OCI-LY1 (cell line): ENCODE results near the gene CELSR2.

Experiments
- H2AFZ ChIP-seq: fragments of 200-600 bp; sonication (generic), shearing (Covaris generic); 2 replicates; pipeline ENCODE4 v1.6.0; 2014; ENCODE audit warnings: antibody characterized with exemption, mild to moderate bottlenecking, low read length
- H3F3A ChIP-seq: fragments of 200-600 bp; sonication (generic), shearing (Covaris generic); 2 replicates; pipeline ENCODE4 v1.6.0; 2014; ENCODE audit warnings: mild to moderate bottlenecking, antibody characterized with exemption, low read length, moderate library complexity; ENCODE audit not compliant: insufficient read depth
- H3K27ac ChIP-seq: fragments of 200-600 bp; sonication (generic); 2 replicates; pipeline ENCODE4 v1.5.1; 2014; ENCODE audit warnings: low read length, mixed run types, mild to moderate bottlenecking, low read depth; ENCODE audit not compliant: poor library complexity, severe bottlenecking
- H3K27me3 ChIP-seq: fragments of 200-600 bp; sonication (generic); 2 replicates; pipeline ENCODE4 v1.6.0; 2014; ENCODE audit warnings: antibody characterized with exemption, mild to moderate bottlenecking, low read length, moderate library complexity; ENCODE audit not compliant: insufficient read depth
- H3K36me3 ChIP-seq: fragments of 200-600 bp; sonication (generic); 2 replicates; pipeline ENCODE4 v1.6.1; 2014; ENCODE audit warnings: mild to moderate bottlenecking, antibody characterized with exemption, low read length, moderate library complexity, mixed read lengths; ENCODE audit not compliant: insufficient read depth
- H3K4me1 ChIP-seq: fragments of 200-600 bp; sonication (generic); 2 replicates; pipeline ENCODE4 v1.5.1; 2014; ENCODE audit warnings: mild to moderate bottlenecking, low read length, moderate library complexity; ENCODE audit not compliant: insufficient read depth, severe bottlenecking
- H3K4me2 ChIP-seq: fragments of 200-600 bp; sonication (generic), shearing (Covaris generic); 2 replicates; pipeline ENCODE4 v1.6.1; 2014; ENCODE audit warnings: low read length
- H3K4me3 ChIP-seq: fragments of 200-600 bp; sonication (generic); 2 replicates; pipeline ENCODE4 v1.5.1; 2014; ENCODE audit warnings: low read length, low read depth, mild to moderate bottlenecking, mixed read lengths; ENCODE audit not compliant: poor library complexity, severe bottlenecking
- H3K79me2 ChIP-seq: fragments of 200-600 bp; shearing (Covaris generic); 2 replicates; pipeline ENCODE4 v1.6.1; 2016; ENCODE audit warnings: mixed run types, low read length, mixed read lengths; ENCODE audit not compliant: insufficient read depth
- H3K9ac ChIP-seq: fragments of 200-600 bp; sonication (generic), shearing (Covaris generic); 2 replicates; pipeline ENCODE4 v1.6.1; 2014; ENCODE audit warnings: mild to moderate bottlenecking, low read length, mixed read lengths
- H3K9me2 ChIP-seq: fragments of 200-600 bp; sonication (generic), shearing (Covaris generic); 2 replicates; pipeline ENCODE4 v1.6.1; 2014; ENCODE audit warnings: low read depth, mild to moderate bottlenecking, low read length, mixed read lengths
- H3K9me3 ChIP-seq: fragments of 200-600 bp; shearing (Covaris generic); 2 replicates; pipeline ENCODE4 v1.6.1; 2014; ENCODE audit warnings: low read length, mixed read lengths
- H4K20me1 ChIP-seq: fragments of 200-600 bp; sonication (generic), shearing (Covaris generic); 2 replicates; pipeline ENCODE4 v1.6.0; 2016; ENCODE audit warnings: mild to moderate bottlenecking, low read length; ENCODE audit not compliant: insufficient read depth
- CTCF ChIP-seq: fragments of 200-600 bp; sonication (generic), shearing (Covaris generic); IDR thresholded peaks from 2 replicates; pipeline ENCODE4 v1.5.1; 2017; ENCODE audit warnings: mild to moderate bottlenecking, antibody characterized with exemption, low read length, moderate library complexity, mixed read lengths
- EZH2 ChIP-seq: fragments of 200-600 bp; sonication (generic), shearing (Covaris generic); IDR thresholded peaks from 2 replicates; pipeline ENCODE4 v1.8.0; 2017; ENCODE audit warnings: borderline replicate concordance, mixed run types, mild to moderate bottlenecking, antibody characterized with exemption, low read length, moderate library complexity, mixed read lengths

CELSR2 gene

DNA sequence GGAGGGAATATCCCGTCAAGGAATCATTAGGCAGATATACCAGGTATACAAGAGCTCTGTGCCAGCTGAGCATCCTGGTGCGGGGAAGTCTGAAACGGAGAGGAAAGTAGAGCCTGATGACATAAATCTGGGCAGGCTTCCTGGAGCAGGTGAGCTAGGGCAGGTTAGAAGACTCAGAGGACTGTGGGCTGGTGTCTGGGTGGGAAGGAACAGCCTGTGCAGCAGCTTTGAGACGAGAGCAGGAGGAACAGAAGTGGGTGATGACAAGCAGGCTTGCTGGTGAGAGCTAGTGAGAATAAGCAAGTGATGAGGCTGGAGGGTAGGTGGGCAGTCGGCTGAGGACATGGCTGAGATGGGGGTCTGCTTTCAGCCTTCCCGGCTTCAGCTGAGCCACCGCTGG is 6.7 kb downstream of the CELSR2 start:
- Histone ChIP-seq H3K4me3 (no peak overlapping the region), H3K9me3 (no peaks in the 10 kb centered on the region), H4K20me1 (no peaks in the 10 kb centered on the region), H3K36me3 (no peaks in the 10 kb centered on the region), H3K27me3 (no peaks in the 10 kb centered on the region), H3F3A (no peaks in the 10 kb centered on the region), H3K9ac (no peak overlapping the region), H3K4me2 (no peak overlapping the region), H3K79me2 (no peaks in the 10 kb centered on the region), H2AFZ (no peak overlapping the region), H3K4me1 (peaks cover 14% of the 10 kb centered on the region), H3K9me2 (no peaks in the 10 kb centered on the region), H3K27ac (no peak overlapping the region)
- TF ChIP-seq CTCF: no peak
- TF ChIP-seq EZH2: no peak

DNA sequence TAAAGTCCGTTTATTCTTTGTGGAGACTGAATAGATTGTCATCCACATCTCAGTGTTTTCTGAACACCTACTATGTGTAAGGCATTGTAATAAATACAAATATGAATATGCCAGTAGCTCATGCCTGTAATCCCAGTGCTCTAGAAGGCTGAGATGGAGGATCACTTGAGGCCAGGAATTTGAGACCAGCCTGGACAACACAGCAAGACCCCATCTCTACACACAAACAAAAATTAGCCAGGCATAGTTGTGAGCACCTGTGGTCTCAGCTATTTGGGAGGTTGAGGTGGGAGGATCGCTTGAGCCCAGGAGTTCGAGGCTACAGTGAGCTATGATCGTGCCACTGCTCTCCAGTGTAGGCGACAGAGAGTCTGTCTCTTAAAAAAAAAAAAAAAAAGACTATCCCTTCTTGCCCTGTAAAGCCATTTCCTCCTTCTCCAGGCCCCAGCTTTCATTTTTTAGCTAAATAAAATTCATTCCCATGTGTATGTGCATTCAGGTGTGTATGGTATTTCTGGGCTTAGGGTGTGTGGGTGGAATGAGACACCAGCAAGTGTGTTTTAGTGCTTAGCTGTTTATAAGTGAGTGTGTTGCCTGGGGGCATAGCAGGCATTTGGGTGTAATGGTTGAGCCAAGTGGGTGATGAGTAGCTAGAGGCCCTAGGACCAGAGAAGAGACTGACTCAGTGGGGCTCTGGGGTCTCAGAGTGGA is 7.8 kb downstream of the CELSR2 start:
- Histone ChIP-seq H3K9ac (no peak overlapping the region), H4K20me1 (no peaks in the 10 kb centered on the region), H3K27ac (no peak overlapping the region), H3K27me3 (no peaks in the 10 kb centered on the region), H3K36me3 (no peaks in the 10 kb centered on the region), H3K4me3 (no peak overlapping the region), H3K79me2 (no peaks in the 10 kb centered on the region), H3K9me2 (no peaks in the 10 kb centered on the region), H3K4me2 (no peak overlapping the region), H2AFZ (no peak overlapping the region), H3F3A (no peaks in the 10 kb centered on the region), H3K9me3 (no peaks in the 10 kb centered on the region), H3K4me1 (peaks cover 14% of the 10 kb centered on the region)
- no peak for TF ChIP-seq EZH2

DNA sequence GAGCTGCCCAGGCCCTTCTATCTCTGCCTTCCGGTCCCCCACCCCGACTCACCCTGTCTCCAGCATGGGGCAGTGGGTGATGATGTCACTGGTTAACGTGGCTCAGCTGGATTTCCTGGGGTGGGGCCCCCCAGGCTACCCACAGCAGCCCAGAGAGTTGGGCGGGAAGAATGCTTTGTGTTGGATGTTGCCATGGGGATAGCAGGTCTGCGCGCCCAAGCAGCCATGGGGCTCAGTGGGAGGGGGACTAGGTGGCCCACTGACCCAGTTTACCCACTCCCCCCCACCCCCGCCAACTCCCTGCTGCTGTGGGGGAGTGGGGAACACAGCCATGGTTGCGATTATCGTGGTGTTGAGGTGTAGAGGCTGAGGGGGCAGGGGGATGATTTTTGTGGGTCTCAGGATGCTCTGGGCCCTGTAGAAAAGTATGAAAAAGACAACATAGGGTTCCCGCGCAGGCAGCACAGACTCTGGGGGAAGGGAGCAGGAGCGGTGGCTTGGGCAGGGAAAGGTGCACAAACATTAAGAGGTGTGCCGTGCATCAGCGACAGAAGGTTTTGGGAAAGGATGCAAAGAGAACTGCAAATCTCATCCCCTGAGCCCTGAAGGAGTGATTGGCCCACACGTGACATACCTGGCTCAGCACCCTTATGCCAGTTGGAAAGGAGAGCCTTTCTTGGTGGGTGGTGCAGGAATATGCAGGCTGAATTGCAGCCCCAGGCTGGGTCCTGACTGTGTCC is 8.5 kb downstream of the CELSR2 start:
- Histone ChIP-seq H3K27ac (no peak overlapping the region), H3K4me1 (peaks cover 14% of the 10 kb centered on the region), H3K36me3 (no peaks in the 10 kb centered on the region), H3K4me3 (no peak overlapping the region), H3K9me3 (no peaks in the 10 kb centered on the region), H2AFZ (no peak overlapping the region), H3K27me3 (no peaks in the 10 kb centered on the region), H3K9me2 (no peaks in the 10 kb centered on the region), H3K9ac (no peak overlapping the region), H4K20me1 (no peaks in the 10 kb centered on the region), H3F3A (no peaks in the 10 kb centered on the region), H3K4me2 (no peak overlapping the region), H3K79me2 (no peaks in the 10 kb centered on the region)
- TF ChIP-seq CTCF (no peak), EZH2 (no peak)
